GM18499 (cell line): ENCODE measurements around the gene CHD3.
A peak's percentile ranks its signal among the peaks of the same experiment; 100 is the strongest.

ENCODE experiments used
- ATAC-seq: cut with Tn5 transposase; IDR thresholded peaks from one replicate; pipeline ENCODE4 v1.9.1; 2021; ENCODE audit warnings: moderate number of reproducible peaks; ENCODE audit not compliant: insufficient read depth, unreplicated experiment

Gene CHD3

GRCh38 chr17:7888184-7888920 lies at the start of gene CHD3:
TSS of gene CHD3 (plus strand) at chr17:7888789. CDS start at chr17:7889001, 212 bp downstream.
- no peak for ATAC-seq

GRCh38 chr17:7839190-7839875 lies 49.3 kb upstream of the CHD3 start:
- ATAC-seq: no peak

DNA sequence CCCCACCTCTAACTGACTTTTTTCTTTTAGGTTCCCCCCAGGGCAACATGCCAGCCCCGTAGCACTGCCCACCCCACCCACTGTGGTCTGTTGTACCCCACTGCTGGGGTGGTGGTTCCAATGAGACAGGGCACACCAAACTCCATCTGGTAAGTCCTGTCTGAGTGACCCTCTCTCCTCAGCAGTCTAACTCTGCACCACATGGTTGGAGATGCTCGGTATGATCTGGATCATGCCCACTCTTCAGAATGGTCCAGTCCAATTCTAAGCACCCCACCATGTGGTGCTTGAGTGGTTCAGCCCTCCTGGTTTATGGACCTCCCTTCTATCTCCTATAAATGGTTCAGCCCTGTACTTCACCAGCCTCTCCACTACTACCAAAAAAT lies 48.7 kb upstream of the CHD3 start:
- no peak for ATAC-seq

- ATAC-seq: no peak
These were observed 48.1 kb upstream of the CHD3 start for GRCh38 chr17:7840441-7840840.

DNA sequence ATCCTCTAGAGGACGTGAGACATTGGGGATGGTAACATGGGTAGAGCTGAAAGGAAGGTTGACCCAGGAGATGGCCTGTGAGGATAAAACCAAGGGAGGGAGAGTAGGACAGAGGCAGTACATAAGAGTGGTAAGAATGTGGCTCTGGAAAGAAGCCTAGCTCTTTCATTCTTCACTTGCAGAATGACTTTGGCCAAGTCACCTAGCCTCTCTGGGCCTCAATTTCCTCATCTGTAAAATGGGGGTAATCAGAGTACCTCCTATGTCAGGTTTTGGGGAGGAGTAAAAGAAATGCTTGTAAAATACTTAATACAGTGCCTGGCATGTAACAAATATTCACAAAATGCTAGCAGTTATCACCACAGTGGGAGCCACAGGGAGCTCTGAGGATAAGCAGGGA lies 47.7 kb upstream of the CHD3 start:
- ATAC-seq: no peak

DNA sequence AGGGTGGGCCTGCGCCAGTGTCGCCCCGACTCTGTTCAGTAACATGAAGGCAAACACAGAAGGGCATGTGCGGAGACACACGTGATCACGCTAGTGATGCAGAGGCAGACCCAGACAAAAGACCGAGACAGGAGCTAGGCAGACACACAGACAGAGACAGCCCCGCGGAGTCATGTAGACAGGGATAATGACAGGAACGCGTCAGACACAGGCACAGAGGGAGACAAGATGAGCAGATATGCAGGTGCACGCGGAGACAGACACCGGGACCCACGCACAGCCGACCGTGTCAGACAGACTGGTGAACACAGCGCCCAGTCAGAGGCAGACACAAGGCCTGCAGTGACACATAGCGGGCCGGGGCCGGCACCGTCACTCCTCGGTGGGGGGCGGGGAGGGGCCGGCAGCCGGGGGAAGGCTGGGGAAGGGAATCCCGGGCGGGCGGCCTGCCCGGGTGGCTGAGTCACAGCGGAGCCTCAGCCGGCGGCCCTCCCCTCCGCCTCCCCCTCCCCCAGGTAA lies 47.1 kb upstream of the CHD3 start:
- ATAC-seq: no peak

- ATAC-seq: no peak
These were observed 46.6 kb upstream of the CHD3 start for GRCh38 chr17:7841915-7842379.

GRCh38 chr17:7842380-7843256 lies 46.0 kb upstream of the CHD3 start:
- no peak for ATAC-seq

DNA sequence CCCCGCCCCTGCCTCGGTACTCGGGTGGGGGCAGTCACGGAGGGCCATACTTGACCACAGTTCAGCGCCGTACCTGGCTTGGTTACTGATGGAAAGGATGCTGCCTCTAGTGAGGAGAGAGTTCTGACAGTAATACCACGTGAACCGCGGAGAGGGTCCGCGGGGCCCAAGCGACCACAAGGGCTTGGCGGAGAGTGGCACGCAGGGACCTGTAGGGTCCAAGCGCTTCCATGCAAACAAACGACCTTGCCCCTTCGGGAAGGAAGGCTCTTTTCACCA lies 45.4 kb upstream of the CHD3 start:
- ATAC-seq: no peak

DNA sequence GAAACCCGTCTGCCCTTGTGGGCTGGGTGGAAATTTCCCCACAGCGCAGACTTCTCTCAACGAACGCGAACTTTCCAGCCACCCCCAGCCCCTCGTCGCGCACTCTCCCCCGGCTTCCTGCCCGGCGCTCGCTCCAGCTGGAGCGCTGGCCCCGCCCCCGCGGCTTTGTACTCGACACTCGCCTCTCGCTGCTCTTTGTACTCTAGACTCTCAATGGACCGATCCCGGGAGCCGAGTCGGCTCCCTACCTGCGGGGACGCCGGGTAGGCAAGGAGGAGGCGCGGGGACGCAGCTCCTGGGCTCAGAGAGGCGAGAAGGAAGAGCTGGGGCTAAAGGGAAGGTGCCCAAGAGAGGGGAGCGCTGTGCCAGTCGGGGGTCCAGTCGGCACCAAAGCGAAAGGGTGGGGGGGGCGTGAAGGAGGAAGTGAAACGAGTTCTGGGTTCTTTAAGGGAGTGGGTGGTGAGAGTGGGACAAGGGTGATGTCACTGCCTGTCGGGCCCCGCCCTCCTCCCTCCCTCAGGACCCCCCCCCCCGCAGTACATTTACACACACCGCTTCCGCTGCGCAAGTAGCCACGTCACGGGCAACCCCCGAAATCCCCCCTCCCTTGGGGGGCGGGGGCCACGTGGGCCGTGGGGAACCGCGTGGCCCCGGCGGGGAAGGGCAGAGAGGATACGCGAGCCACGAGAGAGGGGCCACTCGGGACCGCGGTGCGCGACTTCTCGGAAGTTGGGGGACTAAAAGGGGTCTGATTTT lies 44.9 kb upstream of the CHD3 start:
- no peak for ATAC-seq

GRCh38 chr17:7844292-7845154 lies 44.1 kb upstream of the CHD3 start:
- ATAC-seq: peak; percentile 28

GRCh38 chr17:7845359-7846062 lies 43.1 kb upstream of the CHD3 start:
- ATAC-seq: no peak

DNA sequence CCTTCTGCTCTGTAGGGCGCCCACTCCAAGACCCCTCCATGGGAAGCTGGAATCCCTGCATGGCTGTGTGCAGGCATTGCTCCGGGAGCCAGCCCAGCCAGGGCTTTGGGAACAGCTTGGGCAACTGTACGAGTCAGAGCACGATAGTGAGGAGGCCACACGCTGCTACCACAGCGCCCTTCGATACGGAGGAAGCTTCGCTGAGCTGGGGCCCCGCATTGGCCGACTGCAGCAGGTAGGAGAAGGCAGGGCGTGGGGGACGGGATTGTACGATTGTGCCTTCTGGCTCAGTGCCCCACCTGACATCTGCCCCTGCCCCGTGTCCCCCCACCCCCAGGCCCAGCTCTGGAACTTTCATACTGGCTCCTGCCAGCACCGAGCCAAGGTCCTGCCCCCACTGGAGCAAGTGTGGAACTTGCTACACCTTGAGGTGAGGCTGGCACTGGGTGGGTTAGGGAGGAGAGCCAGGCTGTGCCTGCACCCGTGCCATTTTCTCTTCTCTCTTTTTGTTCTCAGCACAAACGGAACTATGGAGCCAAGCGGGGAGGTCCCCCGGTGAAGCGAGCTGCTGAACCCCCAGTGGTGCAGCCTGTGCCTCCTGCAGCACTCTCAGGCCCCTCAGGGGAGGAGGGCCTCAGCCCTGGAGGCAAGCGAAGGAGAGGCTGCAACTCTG lies 42.4 kb upstream of the CHD3 start:
- ATAC-seq: no peak

DNA sequence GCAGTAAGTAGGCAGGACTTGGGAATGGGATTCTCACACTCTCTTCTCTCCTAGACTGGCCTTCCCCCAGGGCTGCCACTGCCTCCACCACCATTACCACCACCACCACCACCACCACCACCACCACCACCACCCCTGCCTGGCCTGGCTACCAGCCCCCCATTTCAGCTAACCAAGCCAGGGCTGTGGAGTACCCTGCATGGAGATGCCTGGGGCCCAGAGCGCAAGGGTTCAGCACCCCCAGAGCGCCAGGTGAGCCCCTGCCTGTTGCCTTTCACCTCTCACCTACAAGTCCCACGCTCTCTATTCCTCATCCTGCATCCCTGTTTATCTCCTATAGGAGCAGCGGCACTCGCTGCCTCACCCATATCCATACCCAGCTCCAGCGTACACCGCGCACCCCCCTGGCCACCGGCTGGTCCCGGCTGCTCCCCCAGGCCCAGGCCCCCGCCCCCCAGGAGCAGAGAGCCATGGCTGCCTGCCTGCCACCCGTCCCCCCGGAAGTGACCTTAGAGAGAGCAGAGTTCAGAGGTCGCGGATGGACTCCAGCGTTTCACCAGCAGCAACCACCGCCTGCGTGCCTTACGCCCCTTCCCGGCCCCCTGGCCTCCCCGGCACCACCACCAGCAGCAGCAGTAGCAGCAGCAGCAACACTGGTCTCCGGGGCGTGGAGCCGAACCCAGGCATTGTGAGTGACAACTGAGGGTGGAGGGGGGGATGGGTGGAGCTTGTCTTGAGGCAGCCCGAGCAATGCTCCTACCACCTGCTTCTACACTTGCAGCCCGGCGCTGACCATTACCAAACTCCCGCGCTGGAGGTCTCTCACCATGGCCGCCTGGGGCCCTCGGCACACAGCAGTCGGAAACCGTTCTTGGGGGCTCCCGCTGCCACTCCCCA lies 41.6 kb upstream of the CHD3 start:
- ATAC-seq: no peak

DNA sequence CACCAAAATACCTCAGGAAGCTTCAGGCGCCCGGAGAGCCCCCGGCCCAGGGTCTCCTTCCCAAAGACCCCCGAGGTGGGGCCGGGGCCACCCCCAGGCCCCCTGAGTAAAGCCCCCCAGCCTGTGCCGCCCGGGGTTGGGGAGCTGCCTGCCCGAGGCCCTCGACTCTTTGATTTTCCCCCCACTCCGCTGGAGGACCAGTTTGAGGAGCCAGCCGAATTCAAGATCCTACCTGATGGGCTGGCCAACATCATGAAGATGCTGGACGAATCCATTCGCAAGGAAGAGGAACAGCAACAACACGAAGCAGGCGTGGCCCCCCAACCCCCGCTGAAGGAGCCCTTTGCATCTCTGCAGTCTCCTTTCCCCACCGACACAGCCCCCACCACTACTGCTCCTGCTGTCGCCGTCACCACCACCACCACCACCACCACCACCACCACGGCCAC lies 40.4 kb upstream of the CHD3 start:
- no peak for ATAC-seq

DNA sequence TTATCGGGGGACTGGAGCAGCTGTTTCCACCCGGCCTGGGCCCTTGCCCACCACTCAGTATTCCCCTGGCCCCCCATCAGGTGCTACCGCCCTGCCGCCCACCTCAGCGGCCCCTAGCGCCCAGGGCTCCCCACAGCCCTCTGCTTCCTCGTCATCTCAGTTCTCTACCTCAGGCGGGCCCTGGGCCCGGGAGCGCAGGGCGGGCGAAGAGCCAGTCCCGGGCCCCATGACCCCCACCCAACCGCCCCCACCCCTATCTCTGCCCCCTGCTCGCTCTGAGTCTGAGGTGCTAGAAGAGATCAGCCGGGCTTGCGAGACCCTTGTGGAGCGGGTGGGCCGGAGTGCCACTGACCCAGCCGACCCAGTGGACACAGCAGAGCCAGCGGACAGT lies 39.9 kb upstream of the CHD3 start:
- ATAC-seq: no peak

DNA sequence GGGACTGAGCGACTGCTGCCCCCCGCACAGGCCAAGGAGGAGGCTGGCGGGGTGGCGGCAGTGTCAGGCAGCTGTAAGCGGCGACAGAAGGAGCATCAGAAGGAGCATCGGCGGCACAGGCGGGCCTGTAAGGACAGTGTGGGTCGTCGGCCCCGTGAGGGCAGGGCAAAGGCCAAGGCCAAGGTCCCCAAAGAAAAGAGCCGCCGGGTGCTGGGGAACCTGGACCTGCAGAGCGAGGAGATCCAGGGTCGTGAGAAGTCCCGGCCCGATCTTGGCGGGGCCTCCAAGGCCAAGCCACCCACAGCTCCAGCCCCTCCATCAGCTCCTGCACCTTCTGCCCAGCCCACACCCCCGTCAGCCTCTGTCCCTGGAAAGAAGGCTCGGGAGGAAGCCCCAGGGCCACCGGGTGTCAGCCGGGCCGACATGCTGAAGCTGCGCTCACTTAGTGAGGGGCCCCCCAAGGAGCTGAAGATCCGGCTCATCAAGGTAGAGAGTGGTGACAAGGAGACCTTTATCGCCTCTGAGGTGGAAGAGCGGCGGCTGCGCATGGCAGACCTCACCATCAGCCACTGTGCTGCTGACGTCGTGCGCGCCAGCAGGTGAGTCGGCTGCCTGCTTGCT lies 39.3 kb upstream of the CHD3 start:
- ATAC-seq: no peak
